Subcutaneous adipose tissue (tissue), 4 donors: ENCODE measurements around the gene KCNK3. TPM values are rescaled to one million over a fixed set of nuclear protein-coding genes. Genes with fewer than 3 reads are reported as not detected.

Source experiments
- CTCF ChIP-seq: fragments of 450-650 bp; IDR thresholded peaks from one replicate; pipeline ENCODE4 v1.5.1; 2016; ENCODE audit warnings: low read depth, mild to moderate bottlenecking, control low read depth, antibody characterized with exemption, moderate library complexity
- total RNA-seq, 4 donors: library from RNA; depleted of rRNA; stranded (reverse); fragments of >200 nt; gene quantifications; one replicate each; pipeline ENCODE4 v1.1.0, GENCODE V29; 2016

Gene KCNK3
- total RNA-seq, 4 donors from 2014 or later = 1.8 to 5.7 (median 4.5) TPM

- TF ChIP-seq CTCF = no peak
These were observed 18.3 kb upstream of the KCNK3 start for GRCh38 chr2:26674002-26674751.

DNA sequence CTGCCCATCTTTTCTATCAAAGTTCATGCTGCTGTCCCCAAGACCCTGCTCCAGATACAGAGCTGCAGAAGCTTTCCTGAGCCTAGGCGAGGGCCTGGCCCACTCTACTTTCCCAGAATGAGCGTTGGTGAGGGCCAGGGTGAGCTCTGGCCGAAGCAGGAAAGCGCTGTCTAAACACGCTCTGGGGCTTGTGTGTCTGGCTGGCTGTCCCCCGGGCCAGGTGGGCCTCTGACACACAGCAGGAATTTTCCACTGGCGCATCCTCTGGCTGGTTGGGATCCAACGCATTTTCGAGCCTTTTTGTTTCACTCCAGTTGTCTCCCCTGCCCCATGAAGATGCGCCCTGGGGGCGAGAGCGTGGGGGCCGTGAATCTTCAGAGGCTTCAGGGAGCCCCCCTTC lies 17.8 kb upstream of the KCNK3 start:
- TF ChIP-seq CTCF = no peak

DNA sequence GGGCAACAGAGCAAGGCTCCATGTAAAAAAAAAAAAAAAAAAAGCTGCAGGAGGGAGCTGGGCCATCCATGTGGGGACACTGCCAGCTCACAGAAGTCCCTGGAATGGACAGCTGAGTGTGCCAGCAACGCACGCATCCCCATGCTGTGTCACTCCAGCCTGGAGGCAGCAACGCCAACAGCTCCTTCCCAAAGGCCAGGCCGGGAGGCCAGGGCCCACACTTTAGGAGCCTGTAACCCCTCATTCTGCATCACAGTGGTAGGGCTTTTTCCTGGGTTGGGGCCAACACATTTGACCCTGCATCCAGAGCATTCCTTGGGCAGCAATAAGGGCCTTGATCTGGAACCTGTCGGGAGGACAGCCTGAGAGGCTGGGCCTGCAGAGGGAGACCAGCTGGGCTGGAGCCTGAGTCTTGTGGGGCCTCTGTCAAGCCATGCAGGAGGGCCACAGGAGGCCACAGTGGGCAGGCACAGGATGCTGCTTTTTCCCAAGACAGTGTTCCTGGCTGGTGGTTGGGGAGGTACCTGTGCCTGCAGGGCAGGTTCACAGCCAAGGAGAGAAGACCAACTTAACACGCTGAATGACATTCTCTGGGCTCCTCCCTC lies 16.8 kb upstream of the KCNK3 start:
- TF ChIP-seq CTCF = no peak

DNA sequence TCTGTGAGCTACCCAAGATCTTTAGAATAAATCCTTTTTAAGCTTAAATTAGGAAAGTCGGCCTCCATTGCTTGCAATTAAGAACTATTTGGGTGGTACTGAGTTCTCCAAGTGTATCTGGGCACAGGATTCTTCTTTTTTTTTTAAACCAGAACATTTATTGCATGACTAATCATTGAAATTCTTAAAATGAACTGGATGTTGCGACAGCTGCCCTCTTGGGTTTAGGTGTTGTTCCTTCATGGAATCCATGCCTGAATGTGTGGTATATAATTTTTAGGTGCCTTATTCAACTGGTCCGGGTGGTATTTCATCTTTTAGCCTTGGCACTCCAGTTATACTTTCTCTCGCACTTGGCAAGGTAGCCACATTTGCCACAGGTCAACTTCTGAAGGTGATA lies 14.5 kb upstream of the KCNK3 start:
- no peak for TF ChIP-seq CTCF

- no peak for TF ChIP-seq CTCF
These were observed 12.7 kb upstream of the KCNK3 start for GRCh38 chr2:26679867-26680266.

DNA sequence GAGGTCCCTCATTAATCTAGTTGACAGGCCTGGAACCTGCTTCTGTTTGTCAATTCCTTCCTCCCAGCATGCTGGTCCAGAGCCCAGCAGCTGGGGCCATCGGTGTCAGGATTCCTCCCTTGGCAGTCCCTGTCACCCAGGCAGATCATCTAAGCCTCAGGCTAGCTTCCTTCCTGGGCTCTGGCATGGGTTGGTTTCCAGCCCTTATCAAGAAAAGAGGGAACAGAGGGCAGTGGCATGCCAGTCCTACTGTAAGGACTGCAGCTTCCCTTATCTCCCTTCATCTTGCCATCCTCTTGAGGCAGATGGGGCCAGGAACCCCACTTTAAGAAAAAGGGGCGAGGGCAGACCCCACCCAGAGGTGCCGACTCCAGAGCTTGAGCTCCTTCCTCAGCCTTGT lies 10.9 kb upstream of the KCNK3 start:
- TF ChIP-seq CTCF = no peak

- no peak for TF ChIP-seq CTCF
These were observed 10.4 kb upstream of the KCNK3 start for GRCh38 chr2:26682155-26682554.
